HepG2 (cell line): ENCODE measurements around the gene ZNF541. TPM values are rescaled to one million over a fixed set of nuclear protein-coding genes. Genes with fewer than 3 reads are reported as not detected.

Source experiments
- ASH2L ChIP-seq: fragments of 300-600, 200-600 bp; sonication (generic); IDR thresholded peaks from 2 replicates; pipeline ENCODE4 v1.7.0; 2017; ENCODE audit warnings: low read depth, mild to moderate bottlenecking, moderate library complexity, mixed read lengths, low read length; ENCODE audit not compliant: insufficient read length
- DDIT3 ChIP-seq: sonication (generic); formaldehyde crosslinking; IDR thresholded peaks from 2 replicates; pipeline ENCODE4 v1.4.0; 2020; ENCODE audit warnings: mild to moderate bottlenecking, missing genetic modification reagents
- HIVEP1 ChIP-seq: sonication (generic); formaldehyde crosslinking; IDR thresholded peaks from 2 replicates; pipeline ENCODE4 v1.4.0; 2020; ENCODE audit warnings: mild to moderate bottlenecking, missing genetic modification reagents
- MXI1 ChIP-seq: IDR thresholded peaks from 3 replicates; pipeline ENCODE4 v1.6.1; 2012; ENCODE audit warnings: low read depth, low read length, inconsistent platforms, borderline replicate concordance
- RBAK ChIP-seq: sonication (generic); formaldehyde crosslinking; IDR thresholded peaks from 2 replicates; pipeline ENCODE4 v1.5.1; 2020; ENCODE audit warnings: mild to moderate bottlenecking, missing genetic modification reagents
- SMAD1 ChIP-seq: sonication (generic); formaldehyde crosslinking; IDR thresholded peaks from 2 replicates; pipeline ENCODE4 v1.4.0; 2020; ENCODE audit warnings: missing genetic modification reagents, low read depth, mild to moderate bottlenecking, borderline replicate concordance
- SNAPC5 ChIP-seq: sonication (generic); formaldehyde crosslinking; IDR thresholded peaks from 2 replicates; pipeline ENCODE4 v1.8.1; 2023; ENCODE audit warnings: mild to moderate bottlenecking, missing genetic modification reagents, borderline replicate concordance
- ZFP41 ChIP-seq: sonication (generic); formaldehyde crosslinking; IDR thresholded peaks from 2 replicates; pipeline ENCODE4 v1.4.0; 2020; ENCODE audit warnings: mild to moderate bottlenecking, missing genetic modification reagents, borderline replicate concordance
- ZFP82 ChIP-seq: sonication (generic); formaldehyde crosslinking; IDR thresholded peaks from 2 replicates; pipeline ENCODE4 v1.5.1; 2020; ENCODE audit warnings: mild to moderate bottlenecking, missing genetic modification reagents, borderline replicate concordance
- ZNF121 ChIP-seq: sonication (generic); formaldehyde crosslinking; IDR thresholded peaks from 2 replicates; pipeline ENCODE4 v1.5.0; 2020; ENCODE audit warnings: mild to moderate bottlenecking, missing genetic modification reagents
- ZNF33A ChIP-seq: sonication (generic); formaldehyde crosslinking; IDR thresholded peaks from 2 replicates; pipeline ENCODE4 v1.5.1; 2020; ENCODE audit warnings: missing genetic modification reagents, mild to moderate bottlenecking, moderate library complexity, borderline replicate concordance
- ZNF556 ChIP-seq: sonication (generic); formaldehyde crosslinking; IDR thresholded peaks from 2 replicates; pipeline ENCODE4 v1.4.0; 2020; ENCODE audit warnings: mild to moderate bottlenecking, missing genetic modification reagents, borderline replicate concordance
- ZNF567 ChIP-seq: sonication (generic); formaldehyde crosslinking; IDR thresholded peaks from 2 replicates; pipeline ENCODE4 v1.8.1; 2023; ENCODE audit warnings: mild to moderate bottlenecking, missing genetic modification reagents, borderline replicate concordance
- ZNF607 ChIP-seq: sonication (generic); formaldehyde crosslinking; IDR thresholded peaks from 2 replicates; pipeline ENCODE4 v1.5.1; 2020; ENCODE audit warnings: missing genetic modification reagents, mild to moderate bottlenecking, borderline replicate concordance
- polyA plus RNA-seq, 8 experiments: library from polyadenylated mRNA; depleted of rRNA in 3 of 8; stranded (reverse) in 7 of 8; unstranded in 1 of 8; fragments of >200 nt; fragmentation: Illumina TruSeq in 4 of 8; extraction: Trizol in 4 of 8; gene quantifications; 2 replicates each; pipeline versions ENCODE4 v1.2.1 to v1.2.3, GENCODE V29; 2011 to 2016; ENCODE audit warnings: low read depth in 4 of 8, missing spikeins in 1 of 8, mixed read lengths in 1 of 8; ENCODE audit not compliant: insufficient read depth in 1 of 8
- total RNA-seq, 5 experiments: library from RNA; depleted of rRNA; stranded (reverse); fragments of >200 nt; fragmentation: Illumina TruSeq; extraction: Trizol; gene quantifications; 2 replicates each; pipeline ENCODE4 v1.2.3, GENCODE V29; 2016; ENCODE audit warnings: low read depth in 1 of 5
- TF ChIP-seq, protein P1 (sequence below): IDR thresholded peaks from 2 replicates; pipeline ENCODE4 v1.4.0; 2020; ENCODE audit warnings: mild to moderate bottlenecking, missing genetic modification reagents
- TF ChIP-seq, protein P2 (sequence below): sonication (generic); formaldehyde crosslinking; IDR thresholded peaks from 2 replicates; pipeline ENCODE4 v1.8.0; 2022; ENCODE audit warnings: missing genetic modification reagents, mild to moderate bottlenecking, moderate library complexity, borderline replicate concordance
- TF ChIP-seq, protein P3 (sequence below): sonication (generic); formaldehyde crosslinking; IDR thresholded peaks from 2 replicates; pipeline ENCODE4 v1.4.0; 2020; ENCODE audit warnings: missing genetic modification reagents, borderline replicate concordance

The ZNF541 gene
- total and polyA plus RNA-seq, 2 of the 13 experiments (the other 11 are each of a cell fraction or from before 2014, with no cell fraction given): 0.03 to 0.04 TPM

DNA sequence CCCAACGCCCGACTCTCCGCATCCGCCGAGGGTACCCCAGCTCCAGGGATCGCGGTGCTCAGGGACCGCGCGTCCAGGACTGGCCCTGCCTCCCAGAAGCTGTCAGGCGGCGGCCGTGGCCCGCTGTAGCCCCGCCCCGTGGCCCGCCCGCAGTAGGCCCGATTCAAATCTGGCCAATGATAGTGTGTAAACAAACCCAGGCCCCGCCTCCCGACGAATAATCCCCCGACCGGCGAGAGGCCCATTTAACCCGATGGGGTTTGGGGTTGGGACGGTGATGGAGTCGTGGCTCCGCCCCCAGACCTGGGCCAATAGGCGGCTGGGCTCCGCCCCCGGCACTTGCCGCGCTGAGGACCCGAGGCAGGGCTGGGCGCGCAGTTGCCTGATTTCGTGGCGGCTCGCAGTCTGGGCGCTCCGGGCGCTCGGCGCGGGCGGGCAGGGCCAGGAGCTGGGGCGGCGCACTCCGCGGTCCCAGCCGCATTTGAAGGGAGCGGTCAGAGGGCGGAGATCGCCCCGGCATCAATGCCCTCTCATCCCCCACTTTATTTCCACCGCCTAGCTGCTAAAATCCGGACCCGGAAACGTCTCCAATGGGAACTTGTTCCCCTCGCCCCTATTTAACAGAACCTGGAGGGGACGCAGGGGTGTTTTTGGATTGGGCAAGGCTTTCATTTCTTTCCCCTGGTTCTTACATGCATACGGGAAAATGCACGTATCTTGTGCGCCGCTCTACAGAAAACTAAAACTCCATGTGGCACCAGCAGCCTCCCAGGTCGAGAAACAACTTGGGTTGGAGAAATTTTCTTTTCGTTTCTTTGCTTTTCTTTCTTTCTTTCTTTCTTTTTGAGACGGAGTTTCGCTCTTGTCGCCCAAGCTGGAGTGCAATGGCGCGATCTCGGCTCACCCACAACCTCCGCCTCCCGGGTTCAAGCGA lies 27.6 kb upstream of the ZNF541 start (continued):
- no peak for TF ChIP-seq DDIT3 (CRISPR knock-in tag)
- no peak for TF ChIP-seq ZNF607 (CRISPR knock-in tag)
- peak; percentile 27 for TF ChIP-seq ASH2L
- peak; percentile 40; the same call in 1 of the 2 replicates for TF ChIP-seq SMAD1 (CRISPR knock-in tag)
- TF ChIP-seq ZNF121 (CRISPR knock-in tag): no peak; the same call in 1 of the 2 replicates
- TF ChIP-seq ZFP82 (CRISPR knock-in tag): 0 out of 2 replicates have a peak, but pooled peaks have one; percentile 85
- no peak for TF ChIP-seq HIVEP1 (CRISPR knock-in tag)
- TF ChIP-seq, protein P1, sequence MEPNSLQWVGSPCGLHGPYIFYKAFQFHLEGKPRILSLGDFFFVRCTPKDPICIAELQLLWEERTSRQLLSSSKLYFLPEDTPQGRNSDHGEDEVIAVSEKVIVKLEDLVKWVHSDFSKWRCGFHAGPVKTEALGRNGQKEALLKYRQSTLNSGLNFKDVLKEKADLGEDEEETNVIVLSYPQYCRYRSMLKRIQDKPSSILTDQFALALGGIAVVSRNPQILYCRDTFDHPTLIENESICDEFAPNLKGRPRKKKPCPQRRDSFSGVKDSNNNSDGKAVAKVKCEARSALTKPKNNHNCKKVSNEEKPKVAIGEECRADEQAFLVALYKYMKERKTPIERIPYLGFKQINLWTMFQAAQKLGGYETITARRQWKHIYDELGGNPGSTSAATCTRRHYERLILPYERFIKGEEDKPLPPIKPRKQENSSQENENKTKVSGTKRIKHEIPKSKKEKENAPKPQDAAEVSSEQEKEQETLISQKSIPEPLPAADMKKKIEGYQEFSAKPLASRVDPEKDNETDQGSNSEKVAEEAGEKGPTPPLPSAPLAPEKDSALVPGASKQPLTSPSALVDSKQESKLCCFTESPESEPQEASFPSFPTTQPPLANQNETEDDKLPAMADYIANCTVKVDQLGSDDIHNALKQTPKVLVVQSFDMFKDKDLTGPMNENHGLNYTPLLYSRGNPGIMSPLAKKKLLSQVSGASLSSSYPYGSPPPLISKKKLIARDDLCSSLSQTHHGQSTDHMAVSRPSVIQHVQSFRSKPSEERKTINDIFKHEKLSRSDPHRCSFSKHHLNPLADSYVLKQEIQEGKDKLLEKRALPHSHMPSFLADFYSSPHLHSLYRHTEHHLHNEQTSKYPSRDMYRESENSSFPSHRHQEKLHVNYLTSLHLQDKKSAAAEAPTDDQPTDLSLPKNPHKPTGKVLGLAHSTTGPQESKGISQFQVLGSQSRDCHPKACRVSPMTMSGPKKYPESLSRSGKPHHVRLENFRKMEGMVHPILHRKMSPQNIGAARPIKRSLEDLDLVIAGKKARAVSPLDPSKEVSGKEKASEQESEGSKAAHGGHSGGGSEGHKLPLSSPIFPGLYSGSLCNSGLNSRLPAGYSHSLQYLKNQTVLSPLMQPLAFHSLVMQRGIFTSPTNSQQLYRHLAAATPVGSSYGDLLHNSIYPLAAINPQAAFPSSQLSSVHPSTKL (CRISPR knock-in tag): 0 out of 2 replicates have a peak, but pooled peaks have one; percentile 29
- TF ChIP-seq RBAK (CRISPR knock-in tag): no peak
- TF ChIP-seq, protein P2, sequence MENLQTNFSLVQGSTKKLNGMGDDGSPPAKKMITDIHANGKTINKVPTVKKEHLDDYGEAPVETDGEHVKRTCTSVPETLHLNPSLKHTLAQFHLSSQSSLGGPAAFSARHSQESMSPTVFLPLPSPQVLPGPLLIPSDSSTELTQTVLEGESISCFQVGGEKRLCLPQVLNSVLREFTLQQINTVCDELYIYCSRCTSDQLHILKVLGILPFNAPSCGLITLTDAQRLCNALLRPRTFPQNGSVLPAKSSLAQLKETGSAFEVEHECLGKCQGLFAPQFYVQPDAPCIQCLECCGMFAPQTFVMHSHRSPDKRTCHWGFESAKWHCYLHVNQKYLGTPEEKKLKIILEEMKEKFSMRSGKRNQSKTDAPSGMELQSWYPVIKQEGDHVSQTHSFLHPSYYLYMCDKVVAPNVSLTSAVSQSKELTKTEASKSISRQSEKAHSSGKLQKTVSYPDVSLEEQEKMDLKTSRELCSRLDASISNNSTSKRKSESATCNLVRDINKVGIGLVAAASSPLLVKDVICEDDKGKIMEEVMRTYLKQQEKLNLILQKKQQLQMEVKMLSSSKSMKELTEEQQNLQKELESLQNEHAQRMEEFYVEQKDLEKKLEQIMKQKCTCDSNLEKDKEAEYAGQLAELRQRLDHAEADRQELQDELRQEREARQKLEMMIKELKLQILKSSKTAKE (CRISPR knock-in tag): no peak
- TF ChIP-seq, protein P3, sequence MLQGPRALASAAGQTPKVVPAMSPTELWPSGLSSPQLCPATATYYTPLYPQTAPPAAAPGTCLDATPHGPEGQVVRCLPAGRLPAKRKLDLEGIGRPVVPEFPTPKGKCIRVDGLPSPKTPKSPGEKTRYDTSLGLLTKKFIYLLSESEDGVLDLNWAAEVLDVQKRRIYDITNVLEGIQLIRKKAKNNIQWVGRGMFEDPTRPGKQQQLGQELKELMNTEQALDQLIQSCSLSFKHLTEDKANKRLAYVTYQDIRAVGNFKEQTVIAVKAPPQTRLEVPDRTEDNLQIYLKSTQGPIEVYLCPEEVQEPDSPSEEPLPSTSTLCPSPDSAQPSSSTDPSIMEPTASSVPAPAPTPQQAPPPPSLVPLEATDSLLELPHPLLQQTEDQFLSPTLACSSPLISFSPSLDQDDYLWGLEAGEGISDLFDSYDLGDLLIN: no peak; the same call in 1 of the 2 replicates
- TF ChIP-seq ZNF33A (CRISPR knock-in tag): 0 out of 2 replicates have a peak, but pooled peaks have one; percentile 30
- TF ChIP-seq ZNF567: 0 out of 2 replicates have a peak, but pooled peaks have one; percentile 57
- no peak for TF ChIP-seq SNAPC5 (CRISPR knock-in tag)
- TF ChIP-seq MXI1: peak; percentile 85; the same call in 2 of the 3 replicates
- TF ChIP-seq ZFP41 (CRISPR knock-in tag): 0 out of 2 replicates have a peak, but pooled peaks have one; percentile 53
- peak; percentile 48; the same call in 1 of the 2 replicates for TF ChIP-seq ZNF556 (CRISPR knock-in tag)
